Neuronal stem cell (in vitro differentiated cells): ENCODE results near the gene HIVEP2.

ENCODE experiments used
- DNase-seq: peaks from one replicate; pipeline ENCODE4 v3.0.0-alpha.2; 2013; ENCODE audit warnings: low spot score
- H2AFZ ChIP-seq: one replicate; pipeline ENCODE4 v1.6.1; 2013; ENCODE audit warnings: mild to moderate bottlenecking, low read length, inconsistent platforms
- H2AK5ac ChIP-seq: 2 replicates; pipeline ENCODE4 v1.6.1; 2013; ENCODE audit warnings: low read depth, mild to moderate bottlenecking, inconsistent platforms, low read length, moderate library complexity, mixed read lengths
- H2BK120ac ChIP-seq: 2 replicates; pipeline ENCODE4 v1.6.1; 2013; ENCODE audit warnings: low read depth, mild to moderate bottlenecking, inconsistent platforms, low read length, moderate library complexity, mixed read lengths
- H2BK12ac ChIP-seq: one replicate; pipeline ENCODE4 v1.6.1; 2013; ENCODE audit warnings: low read length, inconsistent platforms
- H2BK15ac ChIP-seq: 2 replicates; pipeline ENCODE4 v1.6.1; 2013; ENCODE audit warnings: mild to moderate bottlenecking, low read length, inconsistent platforms, mixed read lengths
- H2BK5ac ChIP-seq: one replicate; pipeline ENCODE4 v1.6.1; 2013; ENCODE audit warnings: inconsistent platforms, mild to moderate bottlenecking, low read length, moderate library complexity
- H3K14ac ChIP-seq: one replicate; pipeline ENCODE4 v1.6.1; 2013; ENCODE audit warnings: low read length, inconsistent platforms
- H3K18ac ChIP-seq: 2 replicates; pipeline ENCODE4 v1.6.1; 2013; ENCODE audit warnings: low read length, inconsistent platforms
- H3K23ac ChIP-seq: 2 replicates; pipeline ENCODE4 v1.6.1; 2013; ENCODE audit warnings: low read depth, mild to moderate bottlenecking, mixed read lengths, low read length, inconsistent platforms; ENCODE audit not compliant: poor library complexity
- H3K27ac ChIP-seq: replicated peaks from 3 replicates; pipeline ENCODE4 v1.5.1; 2013; ENCODE audit warnings: low read length, inconsistent platforms
- H3K27me3 ChIP-seq, 3 experiments: 2 replicates each; pipeline ENCODE4 v1.6.1; 2013; ENCODE audit warnings: low read length in 3 of 3, mild to moderate bottlenecking in 2 of 3, inconsistent platforms in 1 of 3, low read depth in 1 of 3, mixed read lengths in 1 of 3, moderate library complexity in 1 of 3; ENCODE audit not compliant: control insufficient read depth in 3 of 3, insufficient read depth in 3 of 3
- H3K36me3 ChIP-seq, 2 donors: replicated peaks in 1 of 2; 2 replicates each; pipeline ENCODE4 v1.6.1; 2013; ENCODE audit warnings: low read length in 2 of 2; ENCODE audit not compliant: control insufficient read depth in 2 of 2, insufficient read depth in 2 of 2
- H3K4ac ChIP-seq: 2 replicates; pipeline ENCODE4 v1.6.1; 2013; ENCODE audit warnings: inconsistent platforms, mild to moderate bottlenecking, low read length, moderate library complexity
- H3K4me1 ChIP-seq, 2 donors: 1 replicate in 1 of 2; 2 replicates in 1 of 2; pipeline ENCODE4 v1.6.1; 2013; ENCODE audit warnings: low read length in 2 of 2, low read depth in 1 of 2; ENCODE audit not compliant: control insufficient read depth in 2 of 2, insufficient read depth in 1 of 2
- H3K4me2 ChIP-seq: one replicate; pipeline ENCODE4 v1.6.1; 2013; ENCODE audit warnings: mild to moderate bottlenecking, low read length, inconsistent platforms; ENCODE audit not compliant: insufficient read depth, poor library complexity, severe bottlenecking
- H3K4me3 ChIP-seq, 2 donors: 2 replicates each; pipeline ENCODE4 v1.5.1; 2013; ENCODE audit warnings: low read length in 2 of 2, mild to moderate bottlenecking in 2 of 2, inconsistent platforms in 1 of 2, moderate library complexity in 1 of 2
- H3K79me1 ChIP-seq: one replicate; pipeline ENCODE4 v1.6.1; 2013; ENCODE audit warnings: low read depth, mild to moderate bottlenecking, inconsistent platforms, low read length, moderate library complexity
- H3K9ac ChIP-seq: one replicate; pipeline ENCODE4 v1.6.1; 2013; ENCODE audit warnings: mild to moderate bottlenecking, low read depth, low read length, inconsistent platforms; ENCODE audit not compliant: poor library complexity
- H3K9me3 ChIP-seq, 2 donors: replicated peaks in 1 of 2; 2 replicates each; pipeline versions ENCODE3 to v1.6.1; 2013; ENCODE audit warnings: low read length in 2 of 2, mild to moderate bottlenecking in 2 of 2, inconsistent platforms in 1 of 2, low read depth in 1 of 2, mixed read lengths in 1 of 2, moderate library complexity in 1 of 2; ENCODE audit not compliant: control insufficient read depth in 2 of 2, insufficient read depth in 1 of 2
- H4K8ac ChIP-seq: one replicate; pipeline ENCODE4 v1.6.1; 2013; ENCODE audit warnings: low read depth, mild to moderate bottlenecking, inconsistent platforms, low read length, moderate library complexity
- H4K91ac ChIP-seq: one replicate; pipeline ENCODE4 v1.6.1; 2013; ENCODE audit warnings: low read length, low read depth, mild to moderate bottlenecking, inconsistent platforms; ENCODE audit not compliant: poor library complexity
- WGBS, 2 donors: extraction: QIAGEN DNeasy Blood & Tissue Kit; methylation state at CpG; one replicate each; pipeline ENCODE4 v1.1.7; 2013; ENCODE audit warnings: missing lambda C conversion rate in 2 of 2, mixed read lengths in 1 of 2; ENCODE audit not compliant: insufficient read length in 2 of 2, insufficient replicate concordance in 1 of 2; ENCODE audit errors: extremely low coverage in 2 of 2; 5-methylcytosine and 5-hydroxymethylcytosine counted together

HIVEP2 gene

DNA sequence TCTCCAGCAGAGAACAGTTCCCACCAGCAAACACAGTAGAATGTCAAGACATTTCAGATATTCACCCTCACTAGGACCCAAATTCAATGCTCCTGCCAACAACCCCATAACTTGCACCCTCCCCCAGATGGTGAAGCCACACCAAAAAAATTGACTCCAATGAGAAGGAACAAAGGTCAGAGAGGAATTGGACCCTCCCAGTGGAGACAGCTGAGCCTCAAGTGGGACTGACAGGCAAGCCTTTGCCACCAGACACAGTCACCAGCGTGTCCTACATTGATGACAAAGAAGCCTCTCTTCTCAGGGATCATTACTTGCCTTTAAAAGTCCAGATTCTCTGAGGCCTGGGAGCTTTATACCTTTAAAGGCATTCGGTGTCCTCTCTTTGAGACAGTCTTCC is 64.8 kb downstream of the HIVEP2 start:
- no peak overlapping the region for H4K91ac ChIP-seq
- H3K23ac ChIP-seq, result no peak overlapping the region
- no peak overlapping the region for H2BK15ac ChIP-seq
- H3K79me1 ChIP-seq, result no peaks in the 10 kb centered on the region
- no peaks in the 10 kb centered on the region for H3K9me3 ChIP-seq
- no peaks in the 10 kb centered on the region for H3K27me3 ChIP-seq
- H2BK5ac ChIP-seq, result no peak overlapping the region
- no peak overlapping the region for H2AK5ac ChIP-seq
- peaks cover under 1 to 10% of the 10 kb centered on the region in 2 donors for H3K4me1 ChIP-seq
- H3K4me3 ChIP-seq, result no peak overlapping the region
- no peak overlapping the region for H2AFZ ChIP-seq
- no peak overlapping the region for H2BK120ac ChIP-seq
- no peak overlapping the region for H3K14ac ChIP-seq
- no peak overlapping the region for H3K4ac ChIP-seq
- no peaks in the 10 kb centered on the region for H3K36me3 ChIP-seq
- whole genome bisulfite sequencing, 2 donors, result no CpG with 5 or more reads among the region's 2 CpGs
- no peak for DNase-seq
- no peak overlapping the region for H4K8ac ChIP-seq
- H2BK12ac ChIP-seq, result no peak overlapping the region
- no peak overlapping the region for H3K4me2 ChIP-seq
- H3K9ac ChIP-seq, result no peak overlapping the region
- no peak overlapping the region for H3K27ac ChIP-seq
- H3K18ac ChIP-seq, result no peak overlapping the region

DNA sequence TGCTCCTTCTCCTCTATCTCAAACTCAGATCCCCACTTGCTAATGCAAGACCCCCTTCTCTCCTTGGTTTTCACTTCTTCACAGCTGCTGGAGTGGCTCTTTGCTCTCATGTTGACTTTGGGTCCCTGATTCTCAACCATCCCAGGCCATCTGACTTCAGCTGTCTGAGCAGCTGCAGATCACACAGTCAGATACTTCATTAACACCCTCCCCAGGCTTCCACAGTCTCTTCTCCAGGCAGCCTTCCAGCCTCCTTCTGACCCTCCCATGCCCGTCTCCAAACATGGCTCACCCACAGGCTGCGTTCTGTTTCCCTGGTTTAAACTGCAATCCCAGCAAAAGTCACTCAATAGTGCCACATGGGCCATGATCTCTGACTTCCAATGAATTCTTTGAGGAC is 65.4 kb downstream of the HIVEP2 start:
- H2AK5ac ChIP-seq, result no peak overlapping the region
- H3K23ac ChIP-seq, result no peak overlapping the region
- no CpG with 5 or more reads among the region's 2 CpGs for WGBS, 2 donors
- peaks cover 0 to 7% of the 10 kb centered on the region in 2 donors for H3K4me1 ChIP-seq
- no peak overlapping the region for H3K4ac ChIP-seq
- H2BK120ac ChIP-seq, result no peak overlapping the region
- H2BK15ac ChIP-seq, result no peak overlapping the region
- H3K14ac ChIP-seq, result no peak overlapping the region
- H2AFZ ChIP-seq, result no peak overlapping the region
- H3K4me2 ChIP-seq, result no peak overlapping the region
- H3K18ac ChIP-seq, result no peak overlapping the region
- no peak overlapping the region for H3K27ac ChIP-seq
- H3K9me3 ChIP-seq, result no peaks in the 10 kb centered on the region
- no peak for DNase-seq
- H3K27me3 ChIP-seq, result no peaks in the 10 kb centered on the region
- H3K4me3 ChIP-seq, result no peak overlapping the region
- H3K9ac ChIP-seq, result no peak overlapping the region
- H3K36me3 ChIP-seq, result no peaks in the 10 kb centered on the region
- no peak overlapping the region for H2BK5ac ChIP-seq
- no peak overlapping the region for H4K8ac ChIP-seq
- H2BK12ac ChIP-seq, result no peak overlapping the region
- H3K79me1 ChIP-seq, result no peaks in the 10 kb centered on the region
- H4K91ac ChIP-seq, result no peak overlapping the region

DNA sequence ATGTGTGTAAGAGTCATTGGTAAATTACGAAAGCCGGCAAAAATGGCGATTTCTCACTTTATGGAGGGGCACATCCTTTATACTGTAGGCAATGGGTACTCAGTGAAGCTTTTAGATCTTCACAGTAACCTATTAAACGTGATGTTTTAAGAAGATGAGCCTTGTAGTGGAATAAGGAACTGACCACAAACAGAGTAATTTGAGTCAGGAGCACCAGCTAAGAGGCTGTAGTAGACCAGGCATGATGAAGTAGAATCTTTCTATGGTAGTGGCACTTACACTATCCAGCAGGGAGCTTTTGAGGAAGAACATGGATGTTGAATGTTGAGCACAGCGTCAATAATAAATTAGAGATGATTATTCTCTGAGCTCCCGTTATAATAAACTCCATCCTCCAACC is 65.9 kb downstream of the HIVEP2 start:
- H3K18ac ChIP-seq, result no peak overlapping the region
- H3K23ac ChIP-seq, result no peak overlapping the region
- no peak overlapping the region for H4K91ac ChIP-seq
- H3K27ac ChIP-seq, result no peak overlapping the region
- no peak overlapping the region for H3K4me3 ChIP-seq
- no peak overlapping the region for H2BK5ac ChIP-seq
- whole genome bisulfite sequencing, 2 donors, result no CpG with 5 or more reads among the region's 6 CpGs
- H4K8ac ChIP-seq, result no peak overlapping the region
- peaks cover 0 to 3% of the 10 kb centered on the region in 2 donors for H3K4me1 ChIP-seq
- no peak overlapping the region for H2BK120ac ChIP-seq
- no peak overlapping the region for H2AK5ac ChIP-seq
- no peak overlapping the region for H2BK12ac ChIP-seq
- H3K4me2 ChIP-seq, result no peak overlapping the region
- DNase-seq, result no peak
- no peak overlapping the region for H3K9ac ChIP-seq
- H3K27me3 ChIP-seq, result no peaks in the 10 kb centered on the region
- H3K9me3 ChIP-seq, result no peaks in the 10 kb centered on the region
- H3K14ac ChIP-seq, result no peak overlapping the region
- no peak overlapping the region for H2BK15ac ChIP-seq
- no peaks in the 10 kb centered on the region for H3K36me3 ChIP-seq
- H3K79me1 ChIP-seq, result no peaks in the 10 kb centered on the region
- no peak overlapping the region for H3K4ac ChIP-seq
- no peak overlapping the region for H2AFZ ChIP-seq

DNA sequence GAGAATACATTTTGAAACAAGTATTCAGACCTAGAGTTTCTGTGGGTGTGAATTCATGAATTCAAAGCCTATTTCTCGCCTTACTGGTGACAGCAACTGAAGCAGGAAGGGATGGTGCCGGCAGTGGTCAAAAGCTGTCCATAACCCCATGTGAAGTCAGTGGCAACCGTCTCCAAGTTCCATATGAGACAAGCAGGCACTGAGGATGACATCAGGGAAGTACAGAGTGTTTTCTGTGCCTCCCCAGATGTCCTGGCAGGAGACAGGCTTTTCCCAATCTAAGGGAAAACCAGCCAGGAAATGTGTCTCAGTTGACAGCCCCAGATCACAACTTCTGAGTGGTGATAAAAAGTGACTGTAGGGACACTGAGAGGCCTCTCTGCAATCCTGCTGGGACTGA is 66.6 kb downstream of the HIVEP2 start:
- Histone ChIP-seq H3K79me1 (no peaks in the 10 kb centered on the region), H3K27ac (no peak overlapping the region), H2BK12ac (no peak overlapping the region), H3K14ac (no peak overlapping the region), H3K4me3 (no peak overlapping the region), H3K9me3 (no peaks in the 10 kb centered on the region), H2BK120ac (no peak overlapping the region), H3K4me2 (no peak overlapping the region), H3K4me1 (no peaks in the 10 kb centered on the region), H4K8ac (no peak overlapping the region), H2BK15ac (no peak overlapping the region), H3K23ac (no peak overlapping the region), H4K91ac (no peak overlapping the region), H3K27me3 (no peaks in the 10 kb centered on the region), H3K36me3 (no peaks in the 10 kb centered on the region), H3K9ac (no peak overlapping the region), H2BK5ac (no peak overlapping the region), H3K4ac (no peak overlapping the region), H2AFZ (no peak overlapping the region), H2AK5ac (no peak overlapping the region), H3K18ac (no peak overlapping the region)
- no CpG with 5 or more reads among the region's 3 CpGs for WGBS, 2 donors
- no peak for DNase-seq
